ENCODE results near the gene STAT2. TPM values are rescaled to one million over a fixed set of nuclear protein-coding genes. Genes with fewer than 3 reads are reported as not detected.

The STAT2 gene
- total and polyA plus RNA-seq, 2 of the 4 experiments (the other 2 are of a cell fraction), result 99.3 to 182 TPM

DNA sequence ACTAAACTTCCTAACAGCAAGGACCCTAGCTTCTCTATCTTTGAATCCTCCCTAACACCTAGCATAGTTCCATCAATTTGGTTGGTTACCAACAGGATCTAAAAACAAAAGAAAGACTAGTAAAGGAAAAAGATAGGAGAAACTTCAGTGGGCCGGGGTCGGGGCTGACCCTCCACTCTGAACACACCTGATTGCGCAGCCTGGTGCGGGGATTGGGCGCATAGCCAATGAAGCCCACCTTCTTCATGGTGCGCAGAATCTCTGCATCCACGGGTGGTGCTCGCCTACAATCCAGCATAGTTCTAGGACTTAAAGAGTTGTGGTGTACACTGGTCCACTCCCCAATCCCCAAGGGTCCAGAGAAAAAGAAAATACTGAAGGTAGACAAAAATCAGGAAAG, 33.8 kb downstream of the STAT2 start:
- Histone ChIP-seq H3K14ac (replicated peaks; ENCODE audit: low read depth, low read length) (no peak overlapping the region), H2BK120ac (ENCODE audit: low read depth, low read length) (no peak overlapping the region), H3K9me3 (ENCODE audit: control insufficient read depth, insufficient read depth, low read length) (no peaks in the 10 kb centered on the region), H2AK5ac (ENCODE audit: low read depth, low read length) (no peak overlapping the region), H2BK20ac (ENCODE audit: low read depth, low read length) (no peak overlapping the region), H3K27me3 (ENCODE audit: control insufficient read depth, insufficient read depth, low read length) (no peaks in the 10 kb centered on the region), H3K4ac (ENCODE audit: low read depth, low read length) (no peak overlapping the region), H4K91ac (ENCODE audit: insufficient read depth, low read depth, low read length) (no peak overlapping the region), H2BK15ac (ENCODE audit: low read depth, low read length) (no peak overlapping the region), H3K36me3 (ENCODE audit: control insufficient read depth, insufficient read depth, low read length) (peaks cover 35% of the 10 kb centered on the region), H2AFZ (replicated peaks; ENCODE audit: low read length, poor library complexity) (no peak overlapping the region), H3K56ac (ENCODE audit: extremely low read depth, insufficient read depth, low read length) (no peak overlapping the region), H2AK9ac (replicated peaks; ENCODE audit: low read depth, low read length, poor library complexity) (no peak overlapping the region), H3K27ac (ENCODE audit: insufficient read depth, low read length) (no peak overlapping the region), H4K8ac (ENCODE audit: low read depth in 2 of 2, low read length in 2 of 2) (no peak overlapping the region), H4K5ac (ENCODE audit: low read depth, low read length) (no peak overlapping the region), H3K9ac (ENCODE audit: low read depth, low read length) (no peak overlapping the region), H3K4me2 (ENCODE audit: low read depth, low read length) (no peak overlapping the region), H4K20me1 (ENCODE audit: insufficient read depth, low read length) (no peaks in the 10 kb centered on the region), H2BK5ac (ENCODE audit: low read depth, low read length, poor library complexity, severe bottlenecking) (no peak overlapping the region), H3K4me1 (ENCODE audit: control insufficient read depth, insufficient read depth, low read length) (no peaks in the 10 kb centered on the region), H3K4me3 (ENCODE audit: insufficient read depth, low read depth, low read length) (no peak overlapping the region), H3K79me1 (ENCODE audit: low read depth in 1 of 2, low read length in 2 of 2) (no peaks in the 10 kb centered on the region), H3K18ac (ENCODE audit: low read depth, low read length) (no peak overlapping the region), H3K23ac (ENCODE audit: low read depth, low read length) (no peak overlapping the region), H3K9me1 (ENCODE audit: insufficient read depth, low read length) (no peaks in the 10 kb centered on the region)
- BruUV-seq (replicated peaks), result no TSS peak
- CTCF ChIA-PET, result no interaction called here
- TF ChIP-seq SMC3 (IDR thresholded peaks at IDR 0.05; ENCODE audit: low read depth, low read length) (no peak), POLR2A (IDR thresholded peaks at IDR 0.05; ENCODE audit: low read depth, low read length) (no peak), CEBPB (IDR thresholded peaks at IDR 0.05; ENCODE audit: low read depth, low read length) (no peak), NFE2L2 (IDR thresholded peaks at IDR 0.05; ENCODE audit: low read depth, low read length) (no peak), MAFK (IDR thresholded peaks at IDR 0.05; ENCODE audit: low read depth, low read length) (no peak)
- in situ Hi-C loops (cut with MboI; ENCODE audit: low sequenced_read_pairs), result no loop called here
- no CpG with 5 or more reads among the region's 8 CpGs for WGBS, 2 experiments (ENCODE audit: extremely low coverage in 2 of 2, insufficient read length in 1 of 2)
- DNase-seq, result no peak
- intact Hi-C loops (cut with micrococcal nuclease), result no loop called here
- dilution Hi-C loops (cut with HindIII; ENCODE audit: low sequenced_read_pairs, unreplicated experiment), result no loop called here
- POLR2A ChIA-PET (ENCODE audit: unreplicated experiment), result no interaction called here
- ATAC-seq (ENCODE audit: low read depth), result no peak

Data from IMR-90 (cell line).